ENCODE measurements around the gene MYO1D.
"Not testable (repeated sequence)": the region's sequence is repeated elsewhere in the genome, so short reads cannot be mapped to it uniquely, and the experiment has no call there.

DNA sequence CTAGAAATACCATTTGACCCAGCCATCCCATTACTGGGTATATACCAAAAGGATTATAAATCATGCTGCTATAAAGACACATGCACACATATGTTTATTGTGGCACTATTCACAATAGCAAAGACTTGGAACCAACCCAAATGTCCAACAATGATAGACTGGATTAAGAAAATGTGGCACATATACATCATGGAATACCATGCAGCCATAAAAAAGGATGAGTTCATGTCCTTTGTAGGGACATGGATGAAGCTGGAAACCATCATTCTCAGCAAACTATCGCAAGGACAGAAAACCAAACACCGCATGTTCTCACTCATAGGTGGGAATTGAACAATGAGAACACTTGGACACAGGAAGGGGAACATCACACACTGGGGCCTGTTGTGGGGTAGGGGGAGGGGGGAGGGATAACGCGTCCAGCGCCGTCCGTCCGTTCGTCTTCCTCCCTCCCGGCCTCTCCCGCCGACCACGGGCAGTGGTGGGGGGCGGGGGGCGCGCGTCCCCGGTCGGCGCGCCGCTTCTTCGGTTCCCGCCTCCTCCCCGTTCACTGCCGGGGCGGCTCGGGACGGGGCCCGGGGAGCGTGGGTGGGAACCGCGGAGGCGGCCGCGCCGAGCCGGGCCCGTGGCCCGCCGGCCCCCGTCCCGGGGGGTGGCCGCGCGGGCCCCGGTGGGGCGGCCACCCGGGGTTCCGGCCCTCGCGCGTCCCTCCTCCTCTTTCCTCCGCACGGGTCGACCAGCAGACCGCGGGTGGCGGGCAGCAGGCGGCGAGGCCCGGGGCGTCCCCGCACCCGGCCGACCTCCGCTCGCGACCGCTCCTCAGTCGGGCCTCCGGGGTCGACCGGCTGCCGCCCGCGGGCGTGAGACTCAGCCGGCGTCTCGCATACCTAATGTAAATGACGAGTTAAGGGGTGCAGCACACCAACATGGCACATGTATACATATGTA, 54.7 kb downstream of the MYO1D start:
- TF ChIP-seq, protein P1, sequence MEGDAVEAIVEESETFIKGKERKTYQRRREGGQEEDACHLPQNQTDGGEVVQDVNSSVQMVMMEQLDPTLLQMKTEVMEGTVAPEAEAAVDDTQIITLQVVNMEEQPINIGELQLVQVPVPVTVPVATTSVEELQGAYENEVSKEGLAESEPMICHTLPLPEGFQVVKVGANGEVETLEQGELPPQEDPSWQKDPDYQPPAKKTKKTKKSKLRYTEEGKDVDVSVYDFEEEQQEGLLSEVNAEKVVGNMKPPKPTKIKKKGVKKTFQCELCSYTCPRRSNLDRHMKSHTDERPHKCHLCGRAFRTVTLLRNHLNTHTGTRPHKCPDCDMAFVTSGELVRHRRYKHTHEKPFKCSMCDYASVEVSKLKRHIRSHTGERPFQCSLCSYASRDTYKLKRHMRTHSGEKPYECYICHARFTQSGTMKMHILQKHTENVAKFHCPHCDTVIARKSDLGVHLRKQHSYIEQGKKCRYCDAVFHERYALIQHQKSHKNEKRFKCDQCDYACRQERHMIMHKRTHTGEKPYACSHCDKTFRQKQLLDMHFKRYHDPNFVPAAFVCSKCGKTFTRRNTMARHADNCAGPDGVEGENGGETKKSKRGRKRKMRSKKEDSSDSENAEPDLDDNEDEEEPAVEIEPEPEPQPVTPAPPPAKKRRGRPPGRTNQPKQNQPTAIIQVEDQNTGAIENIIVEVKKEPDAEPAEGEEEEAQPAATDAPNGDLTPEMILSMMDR (IDR thresholded peaks at IDR 0.05), result not testable (repeated sequence)
- TF ChIP-seq POLR2A (IDR thresholded peaks at IDR 0.05), result not testable (repeated sequence)

Measured in adrenal gland (tissue), 5 donors.